NCI-H1105 (cell line): ENCODE measurements around the gene SLC4A1AP.

Source experiments
- DNase-seq: peaks from one replicate; lab custom pipeline; 2025; lab: John Stamatoyannopoulos, UW

The SLC4A1AP gene

DNA sequence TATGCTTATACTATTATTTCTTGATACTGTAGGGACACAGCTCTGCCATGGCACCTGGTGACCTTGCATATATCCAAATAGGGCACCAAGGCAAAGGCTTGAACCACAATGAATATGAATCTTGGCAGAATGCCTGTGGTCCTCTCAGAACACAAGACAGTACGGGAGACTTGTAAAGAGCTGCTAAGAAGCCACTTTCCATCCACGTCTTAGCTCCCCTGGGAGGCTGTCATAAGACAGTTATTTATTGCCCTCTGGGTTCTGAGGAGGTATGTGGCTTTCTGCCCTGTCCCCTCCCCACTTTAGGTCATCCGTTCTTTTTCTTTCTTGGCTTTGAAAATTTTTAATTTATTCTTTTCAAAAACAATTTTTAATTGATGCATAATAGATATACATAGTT lies 78.0 kb downstream of the SLC4A1AP start:
- DNase-seq, result no peak

DNA sequence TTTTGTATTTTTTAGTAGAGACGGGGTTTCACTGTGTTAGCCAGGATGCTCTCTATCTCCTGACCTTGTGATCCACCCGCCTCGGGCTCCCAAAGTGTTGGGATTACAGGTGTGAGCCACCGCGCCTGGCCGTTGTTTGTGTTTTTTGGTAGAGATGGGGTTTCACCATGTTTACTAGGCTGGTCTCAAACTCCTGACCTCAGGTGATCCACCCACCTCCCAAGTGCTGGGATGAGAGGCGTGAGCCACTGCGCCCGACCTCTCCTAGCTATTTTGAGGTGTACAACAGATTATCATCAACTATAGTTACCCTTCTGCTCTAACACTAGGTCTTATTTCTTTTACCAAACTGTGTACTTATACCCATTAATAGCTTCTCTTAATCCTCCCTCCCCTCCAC lies 78.9 kb downstream of the SLC4A1AP start:
- DNase-seq, result no peak
